GM12874 (cell line): ENCODE results near the gene CPA1.

Source experiments
- CTCF ChIP-seq: IDR thresholded peaks from 2 replicates; pipeline ENCODE4 v1.5.1; 2011; ENCODE audit warnings: low read depth, mild to moderate bottlenecking, control low read depth, low read length, moderate library complexity; ENCODE audit not compliant: insufficient read depth

The CPA1 gene

GRCh38 chr7:130380861-130381455 is 664 bp downstream of the CPA1 start:
- no peak for TF ChIP-seq CTCF

- no peak for TF ChIP-seq CTCF
These were observed 1.4 kb downstream of the CPA1 start for GRCh38 chr7:130381468-130382312.

GRCh38 chr7:130383187-130383980 is 3.1 kb downstream of the CPA1 start:
- TF ChIP-seq CTCF: no peak

- TF ChIP-seq CTCF: no peak
These were observed 4.1 kb downstream of the CPA1 start for GRCh38 chr7:130384371-130384801.

- TF ChIP-seq CTCF: no peak
These were observed 4.7 kb downstream of the CPA1 start for GRCh38 chr7:130384841-130385599.

- TF ChIP-seq CTCF: no peak
These were observed 5.3 kb downstream of the CPA1 start for GRCh38 chr7:130385600-130386066.
